ENCODE measurements around the gene SCPEP1.
"Not testable (repeated sequence)": the region's sequence is repeated elsewhere in the genome, so short reads cannot be mapped to it uniquely, and the experiment has no call there.

Gene SCPEP1

DNA sequence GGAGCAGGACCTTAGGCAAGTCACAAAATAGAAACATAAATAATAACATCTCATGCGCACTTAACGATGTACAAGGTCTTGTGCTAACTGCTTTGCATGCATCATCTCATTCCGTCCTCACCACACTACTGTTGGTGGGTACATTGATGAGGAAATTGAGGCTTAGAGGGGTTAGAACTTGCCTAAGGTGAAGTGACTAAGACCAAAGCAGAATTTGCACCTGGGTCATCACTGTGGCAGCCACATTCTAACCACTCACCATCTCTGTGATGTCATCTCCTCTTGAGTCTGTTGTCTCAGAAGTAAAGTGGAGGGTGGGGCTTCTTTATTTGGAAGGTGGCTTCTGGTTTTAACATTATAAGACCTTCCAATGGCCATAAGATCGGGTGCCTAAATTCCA lies 43.7 kb upstream of the SCPEP1 start:
- H3K4me3 ChIP-seq (ENCODE audit: control insufficient read depth, low read depth, low read length), result no peak overlapping the region
- no peak for DNase-seq (ENCODE audit: low read depth)
- TF ChIP-seq, protein P1, sequence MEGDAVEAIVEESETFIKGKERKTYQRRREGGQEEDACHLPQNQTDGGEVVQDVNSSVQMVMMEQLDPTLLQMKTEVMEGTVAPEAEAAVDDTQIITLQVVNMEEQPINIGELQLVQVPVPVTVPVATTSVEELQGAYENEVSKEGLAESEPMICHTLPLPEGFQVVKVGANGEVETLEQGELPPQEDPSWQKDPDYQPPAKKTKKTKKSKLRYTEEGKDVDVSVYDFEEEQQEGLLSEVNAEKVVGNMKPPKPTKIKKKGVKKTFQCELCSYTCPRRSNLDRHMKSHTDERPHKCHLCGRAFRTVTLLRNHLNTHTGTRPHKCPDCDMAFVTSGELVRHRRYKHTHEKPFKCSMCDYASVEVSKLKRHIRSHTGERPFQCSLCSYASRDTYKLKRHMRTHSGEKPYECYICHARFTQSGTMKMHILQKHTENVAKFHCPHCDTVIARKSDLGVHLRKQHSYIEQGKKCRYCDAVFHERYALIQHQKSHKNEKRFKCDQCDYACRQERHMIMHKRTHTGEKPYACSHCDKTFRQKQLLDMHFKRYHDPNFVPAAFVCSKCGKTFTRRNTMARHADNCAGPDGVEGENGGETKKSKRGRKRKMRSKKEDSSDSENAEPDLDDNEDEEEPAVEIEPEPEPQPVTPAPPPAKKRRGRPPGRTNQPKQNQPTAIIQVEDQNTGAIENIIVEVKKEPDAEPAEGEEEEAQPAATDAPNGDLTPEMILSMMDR (IDR thresholded peaks at IDR 0.05; ENCODE audit: control insufficient read depth, insufficient read depth, low read depth, low read length, missing control alignments), result no peak

DNA sequence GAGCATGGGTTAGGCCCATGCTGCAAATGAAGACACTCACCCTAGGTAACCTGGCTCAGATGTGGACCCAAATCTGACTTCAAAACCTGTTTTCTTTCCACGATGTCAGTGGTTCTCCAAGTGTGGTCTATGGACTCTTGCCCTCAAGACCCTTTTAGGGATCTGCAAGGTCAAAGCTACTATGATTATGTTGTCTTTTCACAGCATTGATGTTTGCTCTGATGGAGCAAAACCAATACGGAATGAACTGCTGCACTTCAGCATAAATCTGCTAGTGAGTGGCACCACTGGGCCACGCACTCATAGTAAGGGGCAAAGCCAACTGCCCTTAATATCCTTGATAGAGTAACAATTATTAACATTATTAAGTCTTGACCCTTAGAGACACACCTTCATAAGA lies 42.5 kb upstream of the SCPEP1 start:
- no peak overlapping the region for H3K4me3 ChIP-seq (ENCODE audit: control insufficient read depth, low read depth, low read length)
- TF ChIP-seq, protein P1 (IDR thresholded peaks at IDR 0.05; ENCODE audit: control insufficient read depth, insufficient read depth, low read depth, low read length, missing control alignments), result no peak
- no peak for DNase-seq (ENCODE audit: low read depth)

DNA sequence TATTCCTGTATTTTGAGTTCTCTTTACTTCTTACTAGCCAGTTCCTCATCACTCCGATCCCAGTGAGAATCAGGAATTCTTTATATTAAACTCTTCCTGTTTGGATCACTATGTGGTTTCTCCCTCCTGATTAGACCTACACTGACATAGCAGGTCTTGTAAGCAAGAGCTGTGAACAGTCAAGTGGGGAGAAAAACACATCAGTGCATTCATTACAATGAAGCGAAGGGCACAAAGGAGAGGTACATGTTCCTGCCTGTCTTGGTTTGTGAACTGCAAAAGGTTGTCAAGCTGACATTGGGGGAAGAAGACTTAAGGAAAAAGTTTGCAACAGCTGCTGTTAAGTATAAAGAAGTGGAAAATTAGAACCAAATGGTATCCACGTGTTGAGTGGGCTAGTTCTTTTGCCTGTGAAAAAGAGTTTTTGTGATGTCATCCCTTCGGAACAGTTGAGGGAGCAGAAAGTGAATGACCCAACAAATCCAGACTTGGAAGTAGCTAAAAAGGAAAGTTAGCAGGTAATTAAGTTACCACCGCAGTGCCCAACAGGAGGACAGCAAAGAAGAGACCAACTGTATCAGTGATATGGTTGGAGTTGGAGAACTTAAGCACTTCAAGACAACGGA lies 41.1 kb upstream of the SCPEP1 start:
- TF ChIP-seq, protein P1 (IDR thresholded peaks at IDR 0.05; ENCODE audit: control insufficient read depth, insufficient read depth, low read depth, low read length, missing control alignments), result no peak
- DNase-seq (ENCODE audit: low read depth), result no peak

DNA sequence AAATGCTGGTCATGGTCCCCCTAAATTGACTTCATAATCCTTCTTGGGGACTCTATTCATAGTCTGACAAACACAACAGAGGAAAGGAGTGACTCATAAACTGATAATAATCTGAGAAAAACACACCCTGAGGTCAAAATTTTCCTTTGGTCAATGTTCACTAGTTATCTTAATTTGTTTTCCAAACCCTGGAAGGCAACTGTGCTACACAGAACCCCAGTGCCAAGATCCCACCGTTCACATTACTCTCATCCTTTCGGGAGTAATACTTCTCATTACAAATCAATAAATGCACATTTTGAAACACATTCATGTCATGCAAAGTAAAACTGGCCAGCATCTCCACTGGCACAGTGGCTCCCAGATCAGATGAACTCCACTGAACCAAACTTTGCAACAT lies 40.2 kb upstream of the SCPEP1 start:
- no peak for DNase-seq (ENCODE audit: low read depth)
- TF ChIP-seq, protein P1 (IDR thresholded peaks at IDR 0.05; ENCODE audit: control insufficient read depth, insufficient read depth, low read depth, low read length, missing control alignments), result no peak
- no peak overlapping the region for H3K4me3 ChIP-seq (ENCODE audit: control insufficient read depth, low read depth, low read length)

More for the DNA sequence above, 41.1 kb upstream of the SCPEP1 start:
- no peak overlapping the region for H3K4me3 ChIP-seq (ENCODE audit: control insufficient read depth, low read depth, low read length)

DNA sequence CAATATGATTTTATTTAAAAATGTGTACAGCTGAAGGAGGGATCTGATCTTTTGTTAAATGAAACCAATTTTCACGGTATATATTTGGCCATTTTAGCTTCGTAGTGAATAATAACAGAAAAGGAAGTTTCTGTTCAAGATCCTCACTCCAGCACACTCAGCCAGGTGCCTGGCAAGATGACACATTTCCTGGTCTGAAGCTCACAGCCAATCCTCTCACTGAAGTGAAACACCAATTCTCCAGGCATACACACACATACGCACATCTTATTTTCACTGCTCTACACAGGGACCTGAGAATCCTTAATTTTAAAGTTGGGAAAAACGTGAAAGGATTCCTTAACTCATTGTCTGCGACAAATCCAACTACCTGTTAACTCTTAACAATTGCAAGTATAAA lies 39.7 kb upstream of the SCPEP1 start:
- not testable (repeated sequence) for H3K4me3 ChIP-seq (ENCODE audit: control insufficient read depth, low read depth, low read length); DNase-seq (ENCODE audit: low read depth)

DNA sequence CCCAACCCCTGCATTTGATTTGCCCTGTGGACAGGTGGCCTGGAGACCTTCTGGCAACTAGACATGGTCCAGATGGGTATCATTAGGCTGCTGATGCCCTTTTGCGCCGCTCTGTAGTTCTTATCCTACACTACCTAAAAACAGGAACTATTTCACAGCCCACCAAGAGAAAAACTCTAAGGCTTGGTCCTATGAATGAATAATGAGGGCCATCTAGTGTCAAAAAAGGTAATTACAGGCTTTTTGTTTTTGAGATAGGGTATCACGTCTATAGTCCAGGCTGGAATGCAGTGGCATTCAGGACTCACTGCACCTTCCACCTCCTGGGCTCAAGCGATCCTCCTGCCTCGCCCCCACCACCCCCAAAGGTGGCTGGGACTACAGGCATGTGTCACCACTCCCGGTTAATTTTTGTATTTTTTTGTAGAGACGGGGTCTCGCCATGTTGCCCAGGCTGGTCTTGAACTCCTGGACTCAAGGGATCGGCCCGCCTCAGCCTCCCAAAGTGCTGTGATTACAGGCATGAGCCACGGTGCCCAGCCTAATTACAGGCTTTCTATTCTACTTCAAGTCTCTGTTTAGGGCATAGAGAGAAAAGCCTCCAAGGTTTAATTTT lies 38.0 kb upstream of the SCPEP1 start:
- TF ChIP-seq, protein P1 (IDR thresholded peaks at IDR 0.05; ENCODE audit: control insufficient read depth, insufficient read depth, low read depth, low read length, missing control alignments), result peak; percentile 55
- H3K4me3 ChIP-seq (ENCODE audit: control insufficient read depth, low read depth, low read length), result no peak overlapping the region
- peak; percentile 20 for DNase-seq (ENCODE audit: low read depth)

DNA sequence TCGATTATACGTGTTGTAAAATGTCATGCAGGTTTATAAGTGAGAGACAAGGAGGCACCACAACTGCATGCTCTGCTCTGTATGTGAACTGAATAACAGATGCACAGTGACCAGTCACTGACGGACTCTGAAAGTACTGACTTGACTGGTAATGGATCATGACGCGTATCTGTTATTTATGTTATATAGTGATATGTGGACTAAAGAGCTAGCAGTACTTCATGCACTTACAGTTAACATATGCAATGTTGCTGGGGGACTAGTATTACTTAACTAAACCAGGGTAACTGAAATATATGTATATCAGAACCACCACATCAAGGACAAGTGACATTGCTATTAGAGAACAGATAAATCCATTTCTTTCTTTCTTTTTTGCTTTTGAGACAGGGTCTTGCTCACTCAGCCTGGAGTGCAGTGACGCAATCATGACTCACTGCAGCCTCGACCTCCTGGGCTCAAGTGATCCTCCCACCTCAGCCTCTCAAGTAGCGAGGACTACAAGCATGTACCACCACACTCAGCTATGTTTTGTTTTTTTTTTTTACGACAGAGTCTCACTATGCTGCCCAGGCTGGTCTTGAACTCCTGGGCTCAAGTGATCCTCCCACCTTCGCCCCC lies 34.3 kb upstream of the SCPEP1 start:
- DNase-seq (ENCODE audit: low read depth), result no peak
- TF ChIP-seq, protein P1 (IDR thresholded peaks at IDR 0.05; ENCODE audit: control insufficient read depth, insufficient read depth, low read depth, low read length, missing control alignments), result no peak
- no peak overlapping the region for H3K4me3 ChIP-seq (ENCODE audit: control insufficient read depth, low read depth, low read length)

All from AG09309 (cell line).